Thyroid gland (tissue), 4 donors: Measurements from ENCODE around the gene IFNK.

Experiments
- CTCF ChIP-seq, 6 experiments: fragments of 200-600 bp in 3 of 6; fragments of 450-650 bp in 3 of 6; sonication (generic) in 3 of 6; IDR thresholded peaks; one replicate each; pipeline ENCODE4 v1.5.1; 2016 to 2019; ENCODE audit warnings: antibody characterized with exemption in 6 of 6, mild to moderate bottlenecking in 2 of 6, inconsistent platforms in 1 of 6, moderate library complexity in 1 of 6
- POLR2A ChIP-seq, 2 donors: fragments of 450-650 bp; IDR thresholded peaks; one replicate each; pipeline ENCODE4 v1.6.1; 2017; ENCODE audit warnings: antibody characterized with exemption in 2 of 2, mild to moderate bottlenecking in 2 of 2, moderate library complexity in 1 of 2

GRCh38 chr9:27514551-27514950, 9.5 kb upstream of the IFNK start:
- TF ChIP-seq CTCF (IDR thresholded peaks at IDR 0.05) (no peak), POLR2A (IDR thresholded peaks at IDR 0.05) (no peak)
